ENCODE data around the gene C10orf105. TPM values are rescaled to one million over a fixed set of nuclear protein-coding genes. Genes with fewer than 3 reads are reported as not detected.

Gene C10orf105
- total RNA-seq, 2 experiments from 2014 or later: 0.25 to 0.36 TPM

GRCh38 chr10:71739358-71739900 is 19.9 kb upstream of the C10orf105 start:
- DNase-seq: peak in 1 of 14 experiments; percentile 41
- TF ChIP-seq, protein P1, sequence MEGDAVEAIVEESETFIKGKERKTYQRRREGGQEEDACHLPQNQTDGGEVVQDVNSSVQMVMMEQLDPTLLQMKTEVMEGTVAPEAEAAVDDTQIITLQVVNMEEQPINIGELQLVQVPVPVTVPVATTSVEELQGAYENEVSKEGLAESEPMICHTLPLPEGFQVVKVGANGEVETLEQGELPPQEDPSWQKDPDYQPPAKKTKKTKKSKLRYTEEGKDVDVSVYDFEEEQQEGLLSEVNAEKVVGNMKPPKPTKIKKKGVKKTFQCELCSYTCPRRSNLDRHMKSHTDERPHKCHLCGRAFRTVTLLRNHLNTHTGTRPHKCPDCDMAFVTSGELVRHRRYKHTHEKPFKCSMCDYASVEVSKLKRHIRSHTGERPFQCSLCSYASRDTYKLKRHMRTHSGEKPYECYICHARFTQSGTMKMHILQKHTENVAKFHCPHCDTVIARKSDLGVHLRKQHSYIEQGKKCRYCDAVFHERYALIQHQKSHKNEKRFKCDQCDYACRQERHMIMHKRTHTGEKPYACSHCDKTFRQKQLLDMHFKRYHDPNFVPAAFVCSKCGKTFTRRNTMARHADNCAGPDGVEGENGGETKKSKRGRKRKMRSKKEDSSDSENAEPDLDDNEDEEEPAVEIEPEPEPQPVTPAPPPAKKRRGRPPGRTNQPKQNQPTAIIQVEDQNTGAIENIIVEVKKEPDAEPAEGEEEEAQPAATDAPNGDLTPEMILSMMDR (IDR thresholded peaks at IDR 0.05): no peak
- Histone ChIP-seq H3K36me3 (ENCODE audit: insufficient read depth, low read length) (no peaks in the 10 kb centered on the region), H3K9me3 (ENCODE audit: control insufficient read depth in 1 of 2, insufficient read depth in 1 of 2, low read length in 2 of 2) (no peaks in the 10 kb centered on the region), H3K4me3 (ENCODE audit: low read length) (no peak overlapping the region), H3K27ac (ENCODE audit: low read depth in 1 of 2, low read length in 2 of 2) (peak overlapping the region; percentile 14 to 51), H3K27me3 (ENCODE audit: control insufficient read depth in 1 of 2, insufficient read depth in 2 of 2, low read length in 2 of 2) (no peaks in the 10 kb centered on the region), H3K4me1 (ENCODE audit: insufficient read depth, low read length) (peaks cover 100% of the 10 kb centered on the region)
- no peak overlapping the region for H3K4me3 Mint-ChIP-seq
- ChIA-PET POLR2A (interaction anchor here (2.3 to 19.3 kb wide), 6 partner anchors 9 to 29 kb away, joined by 12 to 416 read pairs (median 72); partner anchors contain the start of gene VSIR), CTCF (interaction anchor here (0.9 kb wide), 1 partner anchor 13 kb away, joined by 3 read pairs; no protein-coding TSS in a partner anchor)
- no peak for ATAC-seq (ENCODE audit: poor library complexity)
- H3K36me3 Mint-ChIP-seq (ENCODE audit: low read depth): no peaks in the 10 kb centered on the region
- intact Hi-C loops (cut with DNase I, micrococcal nuclease): no loop called here
- peaks cover 100% of the 10 kb centered on the region for H3K4me1 Mint-ChIP-seq (ENCODE audit: low read depth)
- no peaks in the 10 kb centered on the region for H3K9me3 Mint-ChIP-seq
- peak overlapping the region; percentile 96 for H3K27ac Mint-ChIP-seq
- no peaks in the 10 kb centered on the region for H3K27me3 Mint-ChIP-seq

DNA sequence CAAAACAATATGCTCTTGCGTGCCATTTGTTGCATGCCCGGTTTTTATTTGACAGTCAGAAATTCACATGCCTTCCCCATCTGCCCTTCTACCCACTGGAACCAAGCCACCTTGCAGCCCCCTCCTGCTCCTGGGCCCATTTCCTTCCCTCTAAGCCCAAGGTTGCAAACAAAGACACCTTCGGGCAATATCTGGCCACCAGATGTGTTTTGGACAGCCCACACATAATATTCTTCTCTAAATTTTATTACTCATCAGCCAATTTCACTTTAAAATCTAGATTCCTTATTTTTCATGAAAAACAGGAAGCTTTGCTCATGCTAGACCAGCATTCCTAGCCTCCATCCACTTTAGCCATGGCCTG is 18.2 kb upstream of the C10orf105 start:
- H3K36me3 Mint-ChIP-seq (ENCODE audit: low read depth): no peaks in the 10 kb centered on the region
- POLR2A ChIA-PET: interaction anchor here (1.0 to 19.3 kb wide), 7 partner anchors 10 to 43 kb away, joined by 3 to 416 read pairs (median 31); partner anchors contain the start of gene VSIR
- Histone ChIP-seq H3K36me3 (ENCODE audit: insufficient read depth, low read length) (no peaks in the 10 kb centered on the region), H3K4me1 (ENCODE audit: insufficient read depth, low read length) (peaks cover 100% of the 10 kb centered on the region), H3K9me3 (ENCODE audit: control insufficient read depth in 1 of 2, insufficient read depth in 1 of 2, low read length in 2 of 2) (no peaks in the 10 kb centered on the region), H3K27ac (ENCODE audit: low read depth in 1 of 2, low read length in 2 of 2) (peak overlapping the region; percentile 71 to 85), H3K27me3 (ENCODE audit: control insufficient read depth in 1 of 2, insufficient read depth in 2 of 2, low read length in 2 of 2) (no peaks in the 10 kb centered on the region), H3K4me3 (ENCODE audit: low read length) (no peak overlapping the region)
- H3K4me1 Mint-ChIP-seq (ENCODE audit: low read depth): peaks cover 100% of the 10 kb centered on the region
- H3K27ac Mint-ChIP-seq: peak overlapping the region; percentile 89
- peak overlapping the region; percentile 40 for H3K4me3 Mint-ChIP-seq
- TF ChIP-seq, protein P1 (IDR thresholded peaks at IDR 0.05): no peak
- no peaks in the 10 kb centered on the region for H3K27me3 Mint-ChIP-seq
- DNase-seq: no peak
- intact Hi-C loops (cut with DNase I, micrococcal nuclease): no loop called here
- no peak for ATAC-seq (ENCODE audit: poor library complexity)
- no peaks in the 10 kb centered on the region for H3K9me3 Mint-ChIP-seq
- CTCF ChIA-PET: interaction anchor here (2.2 kb wide), 1 partner anchor 35 kb away, joined by 10 read pairs; the partner anchor contains the start of gene VSIR

DNA sequence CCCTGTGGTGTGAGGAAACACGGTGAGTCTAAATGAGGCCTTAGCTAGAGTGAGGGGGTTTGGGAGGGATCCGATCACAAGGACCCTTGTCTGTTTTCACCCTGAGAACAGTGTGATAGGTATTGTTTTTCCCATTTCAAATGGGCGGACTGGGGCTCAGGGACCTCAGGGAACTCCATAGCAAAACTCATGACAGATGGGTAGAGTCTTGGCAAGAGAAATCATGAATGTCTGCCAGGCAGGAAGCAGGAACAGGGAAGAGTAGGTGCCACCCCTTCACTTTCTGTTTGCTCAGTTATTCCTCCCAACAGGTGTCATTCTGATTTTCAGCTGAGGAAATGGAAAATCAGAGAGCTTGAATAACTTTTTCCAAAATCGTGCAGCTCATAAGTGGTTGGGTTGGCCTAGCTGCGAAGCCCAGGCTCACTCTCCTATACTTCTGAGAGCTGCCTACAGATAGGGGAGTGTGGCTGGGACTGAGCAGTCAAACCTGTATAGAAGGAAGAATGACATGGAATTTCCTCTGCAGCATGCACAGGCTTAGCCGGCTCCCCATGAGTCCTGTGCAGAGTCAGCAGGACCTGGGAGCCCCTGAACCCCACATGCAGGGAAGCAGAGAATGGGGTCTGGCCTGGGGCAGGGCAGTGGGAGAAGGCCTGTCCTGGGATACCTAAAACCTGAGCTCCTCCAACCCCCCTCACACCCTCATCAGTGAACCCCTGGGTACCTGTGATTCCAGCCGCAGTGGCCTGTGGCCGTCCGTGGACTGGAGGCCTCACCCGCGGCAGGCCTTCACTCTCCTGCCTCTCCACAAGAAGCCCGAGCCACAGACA is 17.6 kb upstream of the C10orf105 start:
- ChIA-PET CTCF (interaction anchor here (2.2 kb wide), 1 partner anchor 36 kb away, joined by 10 read pairs; the partner anchor contains the start of gene VSIR), POLR2A (interaction anchor here (0.8 to 19.3 kb wide), 9 partner anchors 9 to 114 kb away, joined by 3 to 416 read pairs (median 13); partner anchors contain the start of genes PSAP and VSIR)
- H3K4me1 Mint-ChIP-seq (ENCODE audit: low read depth): peaks cover 100% of the 10 kb centered on the region
- DNase-seq (no peak), ATAC-seq (ENCODE audit: poor library complexity) (no peak)
- H3K4me3 Mint-ChIP-seq: peak overlapping the region; percentile 68
- intact Hi-C loops (cut with DNase I, micrococcal nuclease): no loop called here
- no peaks in the 10 kb centered on the region for H3K27me3 Mint-ChIP-seq
- Histone ChIP-seq H3K9me3 (ENCODE audit: control insufficient read depth in 1 of 2, insufficient read depth in 1 of 2, low read length in 2 of 2) (no peaks in the 10 kb centered on the region), H3K27ac (ENCODE audit: low read depth in 1 of 2, low read length in 2 of 2) (peak overlapping the region; percentile 71 to 85), H3K27me3 (ENCODE audit: control insufficient read depth in 1 of 2, insufficient read depth in 2 of 2, low read length in 2 of 2) (no peaks in the 10 kb centered on the region), H3K36me3 (ENCODE audit: insufficient read depth, low read length) (no peaks in the 10 kb centered on the region), H3K4me1 (ENCODE audit: insufficient read depth, low read length) (peaks cover 100% of the 10 kb centered on the region), H3K4me3 (ENCODE audit: low read length) (no peak overlapping the region)
- H3K36me3 Mint-ChIP-seq (ENCODE audit: low read depth): no peaks in the 10 kb centered on the region
- H3K9me3 Mint-ChIP-seq: no peaks in the 10 kb centered on the region
- TF ChIP-seq, protein P1 (IDR thresholded peaks at IDR 0.05): no peak
- H3K27ac Mint-ChIP-seq: peak overlapping the region; percentile 89
